ENCODE measurements around the gene SRCIN1.
"Not testable (repeated sequence)": the region's sequence is repeated elsewhere in the genome, so short reads cannot be mapped to it uniquely, and the experiment has no call there.

Gene SRCIN1

GRCh38 chr17:38507921-38508569 lies 97.7 kb downstream of the SRCIN1 start:
- no peaks in the 10 kb centered on the region for H3K27me3 ChIP-seq (ENCODE audit: low read length)
- H3K9ac ChIP-seq (ENCODE audit: low read length): no peak overlapping the region
- no peak overlapping the region for H3K4me3 ChIP-seq (ENCODE audit: insufficient read depth, low read length, poor library complexity, severe bottlenecking)
- no peaks in the 10 kb centered on the region for H4K20me1 ChIP-seq (ENCODE audit: low read depth, low read length)
- no peak for TF ChIP-seq EZH2phosphoT487 (conservative IDR thresholded peaks at IDR 0.05; ENCODE audit: low read length)
- TF ChIP-seq, protein P1, sequence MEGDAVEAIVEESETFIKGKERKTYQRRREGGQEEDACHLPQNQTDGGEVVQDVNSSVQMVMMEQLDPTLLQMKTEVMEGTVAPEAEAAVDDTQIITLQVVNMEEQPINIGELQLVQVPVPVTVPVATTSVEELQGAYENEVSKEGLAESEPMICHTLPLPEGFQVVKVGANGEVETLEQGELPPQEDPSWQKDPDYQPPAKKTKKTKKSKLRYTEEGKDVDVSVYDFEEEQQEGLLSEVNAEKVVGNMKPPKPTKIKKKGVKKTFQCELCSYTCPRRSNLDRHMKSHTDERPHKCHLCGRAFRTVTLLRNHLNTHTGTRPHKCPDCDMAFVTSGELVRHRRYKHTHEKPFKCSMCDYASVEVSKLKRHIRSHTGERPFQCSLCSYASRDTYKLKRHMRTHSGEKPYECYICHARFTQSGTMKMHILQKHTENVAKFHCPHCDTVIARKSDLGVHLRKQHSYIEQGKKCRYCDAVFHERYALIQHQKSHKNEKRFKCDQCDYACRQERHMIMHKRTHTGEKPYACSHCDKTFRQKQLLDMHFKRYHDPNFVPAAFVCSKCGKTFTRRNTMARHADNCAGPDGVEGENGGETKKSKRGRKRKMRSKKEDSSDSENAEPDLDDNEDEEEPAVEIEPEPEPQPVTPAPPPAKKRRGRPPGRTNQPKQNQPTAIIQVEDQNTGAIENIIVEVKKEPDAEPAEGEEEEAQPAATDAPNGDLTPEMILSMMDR (IDR thresholded peaks at IDR 0.05; ENCODE audit: insufficient read depth, low read length, poor library complexity, severe bottlenecking): no peak
- no peak overlapping the region for H2AFZ ChIP-seq (ENCODE audit: low read depth, low read length, severe bottlenecking)
- H3F3A ChIP-seq (ENCODE audit: insufficient read depth): no peaks in the 10 kb centered on the region
- H3K4me2 ChIP-seq (ENCODE audit: low read depth, low read length, poor library complexity, severe bottlenecking): no peak overlapping the region
- no peaks in the 10 kb centered on the region for H3K79me2 ChIP-seq (ENCODE audit: insufficient read depth, low read length)
- no peaks in the 10 kb centered on the region for H3K9me2 ChIP-seq (replicated peaks; ENCODE audit: insufficient read depth, low read length)
- H3K27ac ChIP-seq (ENCODE audit: low read depth, low read length): no peak overlapping the region
- no peaks in the 10 kb centered on the region for H3K9me3 ChIP-seq (ENCODE audit: insufficient read depth, low read length)
- H3K36me3 ChIP-seq (ENCODE audit: low read length): no peaks in the 10 kb centered on the region

DNA sequence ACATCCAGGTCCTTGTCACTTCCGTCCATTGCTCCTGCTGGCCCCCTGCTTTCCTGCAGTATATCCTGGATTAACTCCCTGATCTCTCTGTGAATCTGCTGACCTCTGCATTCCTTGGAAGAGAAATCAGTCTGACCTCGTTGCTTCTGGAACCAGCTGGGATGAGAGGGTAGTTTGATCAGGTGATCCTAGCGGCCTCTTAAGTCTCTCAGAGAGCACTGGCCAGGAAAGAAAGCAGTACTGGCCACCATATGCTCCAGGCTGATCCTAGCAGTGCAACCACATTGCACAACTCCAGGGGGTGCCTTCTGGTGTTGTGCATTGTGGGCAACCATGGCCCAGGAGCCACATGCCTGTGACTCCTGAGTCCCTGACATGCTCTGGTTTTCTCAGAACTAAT lies 98.3 kb downstream of the SRCIN1 start:
- H2AFZ ChIP-seq (ENCODE audit: low read depth, low read length, severe bottlenecking): no peak overlapping the region
- no peak overlapping the region for H3K27ac ChIP-seq (ENCODE audit: low read depth, low read length)
- no peak overlapping the region for H3K4me3 ChIP-seq (ENCODE audit: insufficient read depth, low read length, poor library complexity, severe bottlenecking)
- H3K9ac ChIP-seq (ENCODE audit: low read length): no peak overlapping the region
- no peaks in the 10 kb centered on the region for H3K36me3 ChIP-seq (ENCODE audit: low read length)
- H3F3A ChIP-seq (ENCODE audit: insufficient read depth): no peaks in the 10 kb centered on the region
- H3K27me3 ChIP-seq (ENCODE audit: low read length): no peaks in the 10 kb centered on the region
- H3K9me3 ChIP-seq (ENCODE audit: insufficient read depth, low read length): no peaks in the 10 kb centered on the region
- no peaks in the 10 kb centered on the region for H4K20me1 ChIP-seq (ENCODE audit: low read depth, low read length)
- no peaks in the 10 kb centered on the region for H3K79me2 ChIP-seq (ENCODE audit: insufficient read depth, low read length)
- no peaks in the 10 kb centered on the region for H3K9me2 ChIP-seq (replicated peaks; ENCODE audit: insufficient read depth, low read length)
- H3K4me2 ChIP-seq (ENCODE audit: low read depth, low read length, poor library complexity, severe bottlenecking): no peak overlapping the region
- TF ChIP-seq EZH2phosphoT487 (conservative IDR thresholded peaks at IDR 0.05; ENCODE audit: low read length): no peak
- TF ChIP-seq, protein P1 (IDR thresholded peaks at IDR 0.05; ENCODE audit: insufficient read depth, low read length, poor library complexity, severe bottlenecking): no peak

- Histone ChIP-seq H4K20me1 (ENCODE audit: low read depth, low read length) (no peaks in the 10 kb centered on the region), H3K36me3 (ENCODE audit: low read length) (no peaks in the 10 kb centered on the region), H3K9me2 (replicated peaks; ENCODE audit: insufficient read depth, low read length) (no peaks in the 10 kb centered on the region), H3K9ac (ENCODE audit: low read length) (no peak overlapping the region), H3K27ac (ENCODE audit: low read depth, low read length) (no peak overlapping the region), H3K4me3 (ENCODE audit: insufficient read depth, low read length, poor library complexity, severe bottlenecking) (no peak overlapping the region), H2AFZ (ENCODE audit: low read depth, low read length, severe bottlenecking) (no peak overlapping the region), H3K9me3 (ENCODE audit: insufficient read depth, low read length) (no peaks in the 10 kb centered on the region), H3K79me2 (ENCODE audit: insufficient read depth, low read length) (no peaks in the 10 kb centered on the region), H3K27me3 (ENCODE audit: low read length) (no peaks in the 10 kb centered on the region), H3F3A (ENCODE audit: insufficient read depth) (no peaks in the 10 kb centered on the region), H3K4me2 (ENCODE audit: low read depth, low read length, poor library complexity, severe bottlenecking) (no peak overlapping the region)
- no peak for TF ChIP-seq EZH2phosphoT487 (conservative IDR thresholded peaks at IDR 0.05; ENCODE audit: low read length)
- TF ChIP-seq, protein P1 (IDR thresholded peaks at IDR 0.05; ENCODE audit: insufficient read depth, low read length, poor library complexity, severe bottlenecking): no peak
Observed at GRCh38 chr17:38504216-38504615, 101.5 kb downstream of the SRCIN1 start.

DNA sequence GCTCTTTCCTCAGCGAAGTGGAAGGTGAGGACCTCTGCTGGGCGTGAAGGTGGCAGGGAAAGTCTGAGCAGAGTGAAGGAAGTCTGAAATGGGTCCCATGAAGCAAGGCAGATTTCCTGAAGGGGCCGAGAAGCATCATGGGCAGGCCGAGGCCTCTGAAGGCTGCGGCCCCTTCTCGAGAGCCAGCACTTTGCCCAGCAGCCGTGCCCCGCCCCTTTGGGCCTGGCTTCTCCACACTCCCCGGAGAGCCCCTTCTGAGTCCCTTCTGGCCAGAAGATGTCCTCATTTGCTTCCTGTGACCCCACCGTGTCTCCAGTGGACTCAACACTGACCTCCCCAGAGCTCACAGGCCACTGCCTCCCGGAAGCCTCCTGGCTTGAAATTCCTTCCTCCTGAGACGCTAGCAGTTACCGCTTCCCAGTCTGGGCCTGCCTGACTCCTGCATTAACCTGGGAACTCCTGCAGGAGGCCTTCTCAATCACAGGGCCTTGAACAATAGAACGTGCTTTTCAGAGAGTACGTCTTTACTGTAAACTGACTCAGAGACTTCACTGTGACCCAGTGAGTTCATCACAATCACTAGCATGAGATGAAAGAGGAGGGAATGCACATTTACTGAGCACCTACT lies 102.4 kb downstream of the SRCIN1 start:
- not testable (repeated sequence) for H3K4me3 ChIP-seq (ENCODE audit: insufficient read depth, low read length, poor library complexity, severe bottlenecking); H3K27me3 ChIP-seq (ENCODE audit: low read length); H3K27ac ChIP-seq (ENCODE audit: low read depth, low read length); H3K9me2 ChIP-seq (replicated peaks; ENCODE audit: insufficient read depth, low read length); H3K9ac ChIP-seq (ENCODE audit: low read length); H3K4me2 ChIP-seq (ENCODE audit: low read depth, low read length, poor library complexity, severe bottlenecking); H4K20me1 ChIP-seq (ENCODE audit: low read depth, low read length); H2AFZ ChIP-seq (ENCODE audit: low read depth, low read length, severe bottlenecking); H3F3A ChIP-seq (ENCODE audit: insufficient read depth); H3K9me3 ChIP-seq (ENCODE audit: insufficient read depth, low read length); H3K36me3 ChIP-seq (ENCODE audit: low read length); H3K79me2 ChIP-seq (ENCODE audit: insufficient read depth, low read length)

DNA sequence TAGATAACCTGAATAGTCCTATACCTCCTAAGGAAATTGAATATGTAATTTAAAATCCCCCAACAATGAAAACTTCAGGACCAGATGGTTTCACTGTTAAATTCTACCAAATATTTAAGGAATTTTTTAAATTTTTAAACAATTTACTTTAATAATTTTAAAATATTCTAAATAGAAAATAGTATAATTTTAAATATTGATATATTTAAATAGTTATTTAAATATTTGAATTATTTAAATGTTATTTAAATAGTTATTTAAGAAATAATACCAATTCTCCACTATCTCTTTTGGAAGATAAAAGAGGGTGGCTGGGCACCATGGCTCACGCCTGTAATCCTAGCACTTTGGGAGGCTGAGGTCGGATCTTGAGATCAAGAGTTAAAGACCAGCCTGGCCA lies 104.0 kb downstream of the SRCIN1 start:
- not testable (repeated sequence) for H3K27me3 ChIP-seq (ENCODE audit: low read length); H2AFZ ChIP-seq (ENCODE audit: low read depth, low read length, severe bottlenecking); H4K20me1 ChIP-seq (ENCODE audit: low read depth, low read length); H3K4me2 ChIP-seq (ENCODE audit: low read depth, low read length, poor library complexity, severe bottlenecking); H3K9ac ChIP-seq (ENCODE audit: low read length); H3K27ac ChIP-seq (ENCODE audit: low read depth, low read length); H3K79me2 ChIP-seq (ENCODE audit: insufficient read depth, low read length); H3K36me3 ChIP-seq (ENCODE audit: low read length); H3K4me3 ChIP-seq (ENCODE audit: insufficient read depth, low read length, poor library complexity, severe bottlenecking); H3K9me3 ChIP-seq (ENCODE audit: insufficient read depth, low read length); H3K9me2 ChIP-seq (replicated peaks; ENCODE audit: insufficient read depth, low read length); H3F3A ChIP-seq (ENCODE audit: insufficient read depth)
